OCI-LY1 (cell line): ENCODE data around the gene GRK6.
A peak's percentile ranks its signal among the peaks of the same experiment; 100 is the strongest.

Experiments
- H2AFZ ChIP-seq: fragments of 200-600 bp; sonication (generic), shearing (Covaris generic); 2 replicates; pipeline ENCODE4 v1.6.0; 2014; ENCODE audit warnings: antibody characterized with exemption, mild to moderate bottlenecking, low read length
- H3F3A ChIP-seq: fragments of 200-600 bp; sonication (generic), shearing (Covaris generic); 2 replicates; pipeline ENCODE4 v1.6.0; 2014; ENCODE audit warnings: mild to moderate bottlenecking, antibody characterized with exemption, low read length, moderate library complexity; ENCODE audit not compliant: insufficient read depth
- H3K27ac ChIP-seq: fragments of 200-600 bp; sonication (generic); 2 replicates; pipeline ENCODE4 v1.5.1; 2014; ENCODE audit warnings: low read length, mixed run types, mild to moderate bottlenecking, low read depth; ENCODE audit not compliant: poor library complexity, severe bottlenecking
- H3K27me3 ChIP-seq: fragments of 200-600 bp; sonication (generic); 2 replicates; pipeline ENCODE4 v1.6.0; 2014; ENCODE audit warnings: antibody characterized with exemption, mild to moderate bottlenecking, low read length, moderate library complexity; ENCODE audit not compliant: insufficient read depth
- H3K36me3 ChIP-seq: fragments of 200-600 bp; sonication (generic); 2 replicates; pipeline ENCODE4 v1.6.1; 2014; ENCODE audit warnings: mild to moderate bottlenecking, antibody characterized with exemption, low read length, moderate library complexity, mixed read lengths; ENCODE audit not compliant: insufficient read depth
- H3K4me1 ChIP-seq: fragments of 200-600 bp; sonication (generic); 2 replicates; pipeline ENCODE4 v1.5.1; 2014; ENCODE audit warnings: mild to moderate bottlenecking, low read length, moderate library complexity; ENCODE audit not compliant: insufficient read depth, severe bottlenecking
- H3K4me2 ChIP-seq: fragments of 200-600 bp; sonication (generic), shearing (Covaris generic); 2 replicates; pipeline ENCODE4 v1.6.1; 2014; ENCODE audit warnings: low read length
- H3K4me3 ChIP-seq: fragments of 200-600 bp; sonication (generic); 2 replicates; pipeline ENCODE4 v1.5.1; 2014; ENCODE audit warnings: low read length, low read depth, mild to moderate bottlenecking, mixed read lengths; ENCODE audit not compliant: poor library complexity, severe bottlenecking
- H3K79me2 ChIP-seq: fragments of 200-600 bp; shearing (Covaris generic); 2 replicates; pipeline ENCODE4 v1.6.1; 2016; ENCODE audit warnings: mixed run types, low read length, mixed read lengths; ENCODE audit not compliant: insufficient read depth
- H3K9ac ChIP-seq: fragments of 200-600 bp; sonication (generic), shearing (Covaris generic); 2 replicates; pipeline ENCODE4 v1.6.1; 2014; ENCODE audit warnings: mild to moderate bottlenecking, low read length, mixed read lengths
- H3K9me2 ChIP-seq: fragments of 200-600 bp; sonication (generic), shearing (Covaris generic); 2 replicates; pipeline ENCODE4 v1.6.1; 2014; ENCODE audit warnings: low read depth, mild to moderate bottlenecking, low read length, mixed read lengths
- H3K9me3 ChIP-seq: fragments of 200-600 bp; shearing (Covaris generic); 2 replicates; pipeline ENCODE4 v1.6.1; 2014; ENCODE audit warnings: low read length, mixed read lengths
- H4K20me1 ChIP-seq: fragments of 200-600 bp; sonication (generic), shearing (Covaris generic); 2 replicates; pipeline ENCODE4 v1.6.0; 2016; ENCODE audit warnings: mild to moderate bottlenecking, low read length; ENCODE audit not compliant: insufficient read depth
- CTCF ChIP-seq: fragments of 200-600 bp; sonication (generic), shearing (Covaris generic); IDR thresholded peaks from 2 replicates; pipeline ENCODE4 v1.5.1; 2017; ENCODE audit warnings: mild to moderate bottlenecking, antibody characterized with exemption, low read length, moderate library complexity, mixed read lengths
- EZH2 ChIP-seq: fragments of 200-600 bp; sonication (generic), shearing (Covaris generic); IDR thresholded peaks from 2 replicates; pipeline ENCODE4 v1.8.0; 2017; ENCODE audit warnings: borderline replicate concordance, mixed run types, mild to moderate bottlenecking, antibody characterized with exemption, low read length, moderate library complexity, mixed read lengths

The GRK6 gene

GRCh38 chr5:177452688-177453638 is 26.5 kb downstream of the GRK6 start:
- H3K9ac ChIP-seq = no peak overlapping the region

GRCh38 chr5:177453852-177454396 is 27.4 kb downstream of the GRK6 start:
- Histone ChIP-seq H3K36me3 (peaks cover 21% of the 10 kb centered on the region; the same call in 1 of the 2 replicates), H3K9me2 (no peaks in the 10 kb centered on the region), H3K9ac (peak overlapping the region; percentile 57; the same call in 1 of the 2 replicates), H2AFZ (no peak overlapping the region), H3K9me3 (no peaks in the 10 kb centered on the region), H4K20me1 (no peaks in the 10 kb centered on the region), H3K4me2 (peak overlapping the region; percentile 83), H3K4me3 (peak overlapping the region; percentile 78), H3K27ac (peak overlapping the region; percentile 0), H3K4me1 (peaks cover 41% of the 10 kb centered on the region), H3F3A (no peaks in the 10 kb centered on the region), H3K27me3 (no peaks in the 10 kb centered on the region), H3K79me2 (no peaks in the 10 kb centered on the region)
- TF ChIP-seq EZH2 (no peak), CTCF (no peak)

More at GRCh38 chr5:177452688-177453638, 26.5 kb downstream of the GRK6 start:
- H3K27me3 ChIP-seq = no peaks in the 10 kb centered on the region
- peaks cover 50% of the 10 kb centered on the region for H3K4me1 ChIP-seq
- TF ChIP-seq CTCF = no peak
- no peak for TF ChIP-seq EZH2
- no peak overlapping the region for H2AFZ ChIP-seq
- H3K9me2 ChIP-seq = no peaks in the 10 kb centered on the region
- H3K9me3 ChIP-seq = no peaks in the 10 kb centered on the region
- peak overlapping the region; percentile 83; the same call in 1 of the 2 replicates for H3K4me2 ChIP-seq
- H3K4me3 ChIP-seq = no peak overlapping the region
- H3K27ac ChIP-seq = peak overlapping the region; percentile 21
- peaks cover 11% of the 10 kb centered on the region; the same call in 1 of the 2 replicates for H3K36me3 ChIP-seq
- no peaks in the 10 kb centered on the region for H4K20me1 ChIP-seq
- H3K79me2 ChIP-seq = no peaks in the 10 kb centered on the region
- no peaks in the 10 kb centered on the region for H3F3A ChIP-seq

- Histone ChIP-seq H2AFZ (no peak overlapping the region), H3K27ac (peak overlapping the region; percentile 96), H4K20me1 (no peaks in the 10 kb centered on the region), H3K4me1 (peaks cover 36% of the 10 kb centered on the region), H3K9ac (peak overlapping the region; percentile 91), H3F3A (no peaks in the 10 kb centered on the region), H3K4me3 (peak overlapping the region; percentile 78), H3K27me3 (no peaks in the 10 kb centered on the region), H3K4me2 (peak overlapping the region; percentile 83), H3K79me2 (no peaks in the 10 kb centered on the region), H3K9me2 (no peaks in the 10 kb centered on the region), H3K9me3 (no peaks in the 10 kb centered on the region), H3K36me3 (peaks cover 27% of the 10 kb centered on the region; the same call in 1 of the 2 replicates)
- peak; percentile 84 for TF ChIP-seq CTCF
- no peak for TF ChIP-seq EZH2
Observed at GRCh38 chr5:177454397-177455035, 28.0 kb downstream of the GRK6 start.
